ENCODE measurements around the gene FBH1. TPM values are rescaled to one million over a fixed set of nuclear protein-coding genes. Genes with fewer than 3 reads are reported as not detected.

Gene FBH1
- total and polyA plus RNA-seq, 9 of the 15 experiments (the other 6 are each of a cell fraction or from before 2014, with no cell fraction given): 13.4 to 108 (median 77.8) TPM

DNA sequence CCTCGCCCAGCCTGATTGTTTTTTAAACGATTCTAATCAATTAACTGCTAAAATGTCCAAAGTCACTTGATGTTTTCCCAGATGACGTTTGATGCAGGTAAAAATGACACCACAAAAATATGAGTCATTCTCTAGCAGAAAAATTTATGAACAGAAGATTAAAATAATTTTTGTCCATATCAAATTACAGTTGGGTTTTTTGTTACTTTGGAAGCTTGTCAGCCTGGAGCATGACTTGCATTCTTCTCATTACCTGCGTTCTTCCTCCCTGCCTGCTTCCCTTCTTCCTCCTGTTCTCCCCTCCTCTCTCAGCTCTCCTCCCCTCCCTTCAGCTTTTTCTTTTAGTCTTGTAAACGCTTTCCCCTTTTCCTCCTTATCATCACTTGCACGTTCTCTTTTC is 68.6 kb downstream of the FBH1 start (continued):
- TF ChIP-seq SOX6 (IDR thresholded peaks at IDR 0.05) (no peak), ZNF316 (IDR thresholded peaks at IDR 0.05) (peak; percentile 69), RBM17 (IDR thresholded peaks at IDR 0.05; ENCODE audit: borderline replicate concordance, low read depth, low read length) (no peak), YY1 (IDR thresholded peaks at IDR 0.05; ENCODE audit: borderline replicate concordance in 1 of 3, control insufficient read depth in 1 of 3, extremely low read depth in 1 of 3, insufficient read depth in 3 of 3, insufficient read length in 1 of 3, insufficient replicate concordance in 2 of 3, low read depth in 1 of 3, low read length in 2 of 3) (no peak), NFE2L1 (tag; IDR thresholded peaks at IDR 0.05; ENCODE audit: borderline replicate concordance, low read depth) (0 out of 2 replicates have a peak, but pooled peaks have one; percentile 11), SMARCA4 (IDR thresholded peaks at IDR 0.05) (0 out of 2 replicates have a peak, but pooled peaks have one; percentile 33), ZBTB1 (CRISPR knock-in tag; IDR thresholded peaks at IDR 0.05; ENCODE audit: borderline replicate concordance, low read depth) (no peak), EGR1 (conservative IDR thresholded peaks at IDR 0.05) (no peak), MTF1 (CRISPR knock-in tag; IDR thresholded peaks at IDR 0.05; ENCODE audit: borderline replicate concordance) (no peak), MAFG (tag; conservative IDR thresholded peaks at IDR 0.05) (peak; percentile 65), NFE2 (IDR thresholded peaks at IDR 0.05; ENCODE audit: low read depth) (peak; percentile 60; the same call in 1 of the 2 replicates), TCFL5 (CRISPR knock-in tag; conservative IDR thresholded peaks at IDR 0.05) (no peak), SMARCE1 (IDR thresholded peaks at IDR 0.05) (0 out of 2 replicates have a peak, but pooled peaks have one; percentile 26), U2AF1 (optimal IDR thresholded peaks at IDR 0.05; ENCODE audit: low read depth, low read length) (no peak), POLR2H (tag; IDR thresholded peaks at IDR 0.05; ENCODE audit: low read depth) (no peak), PHF8 (IDR thresholded peaks at IDR 0.05; ENCODE audit: borderline replicate concordance, low read length) (no peak), MAFF (IDR thresholded peaks at IDR 0.05; ENCODE audit: low read length) (0 out of 2 replicates have a peak, but pooled peaks have one; percentile 32), PTRF (tag; IDR thresholded peaks at IDR 0.05) (no peak), CREBBP (IDR thresholded peaks at IDR 0.05; ENCODE audit: low read depth, low read length) (no peak), JUNB (CRISPR knock-in tag; conservative IDR thresholded peaks at IDR 0.05) (no peak), MTA1 (IDR thresholded peaks at IDR 0.05; ENCODE audit: borderline replicate concordance) (0 out of 2 replicates have a peak, but pooled peaks have one; percentile 26), HMG20A (CRISPR knock-in tag; conservative IDR thresholded peaks at IDR 0.05) (no peak), XRCC4 (IDR thresholded peaks at IDR 0.05; ENCODE audit: extremely low read depth, insufficient read depth, insufficient read length) (no peak), ZEB2 (IDR thresholded peaks at IDR 0.05) (0 out of 2 replicates have a peak, but pooled peaks have one; percentile 39), ARID1B (IDR thresholded peaks at IDR 0.05) (peak; percentile 27; the same call in 1 of the 2 replicates), HNRNPLL (IDR thresholded peaks at IDR 0.05; ENCODE audit: low read depth, low read length, poor library complexity, severe bottlenecking) (no peak), RBM15 (IDR thresholded peaks at IDR 0.05; ENCODE audit: insufficient read depth, low read length) (no peak), NFRKB (IDR thresholded peaks at IDR 0.05; ENCODE audit: low read depth) (no peak), L3MBTL2 (IDR thresholded peaks at IDR 0.05) (no peak)
- TF ChIP-seq, protein P1, sequence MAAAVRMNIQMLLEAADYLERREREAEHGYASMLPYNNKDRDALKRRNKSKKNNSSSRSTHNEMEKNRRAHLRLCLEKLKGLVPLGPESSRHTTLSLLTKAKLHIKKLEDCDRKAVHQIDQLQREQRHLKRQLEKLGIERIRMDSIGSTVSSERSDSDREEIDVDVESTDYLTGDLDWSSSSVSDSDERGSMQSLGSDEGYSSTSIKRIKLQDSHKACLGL (CRISPR knock-in tag; IDR thresholded peaks at IDR 0.05; ENCODE audit: borderline replicate concordance, poor library complexity, severe bottlenecking): no peak

Data from K562 (cell line).